ENCODE data around the gene FAM163B.

FAM163B gene

GRCh38 chr9:133542002-133542401 is 67.2 kb downstream of the FAM163B start:
- H3K4me3 ChIP-seq (ENCODE audit: low read length) = no peak overlapping the region
- no peak for TF ChIP-seq ZNF274 (IDR thresholded peaks at IDR 0.05; ENCODE audit: low read depth, low read length)

GRCh38 chr9:133540698-133541025 is 68.5 kb downstream of the FAM163B start:
- no peak for TF ChIP-seq ZNF274 (IDR thresholded peaks at IDR 0.05; ENCODE audit: low read depth, low read length)

DNA sequence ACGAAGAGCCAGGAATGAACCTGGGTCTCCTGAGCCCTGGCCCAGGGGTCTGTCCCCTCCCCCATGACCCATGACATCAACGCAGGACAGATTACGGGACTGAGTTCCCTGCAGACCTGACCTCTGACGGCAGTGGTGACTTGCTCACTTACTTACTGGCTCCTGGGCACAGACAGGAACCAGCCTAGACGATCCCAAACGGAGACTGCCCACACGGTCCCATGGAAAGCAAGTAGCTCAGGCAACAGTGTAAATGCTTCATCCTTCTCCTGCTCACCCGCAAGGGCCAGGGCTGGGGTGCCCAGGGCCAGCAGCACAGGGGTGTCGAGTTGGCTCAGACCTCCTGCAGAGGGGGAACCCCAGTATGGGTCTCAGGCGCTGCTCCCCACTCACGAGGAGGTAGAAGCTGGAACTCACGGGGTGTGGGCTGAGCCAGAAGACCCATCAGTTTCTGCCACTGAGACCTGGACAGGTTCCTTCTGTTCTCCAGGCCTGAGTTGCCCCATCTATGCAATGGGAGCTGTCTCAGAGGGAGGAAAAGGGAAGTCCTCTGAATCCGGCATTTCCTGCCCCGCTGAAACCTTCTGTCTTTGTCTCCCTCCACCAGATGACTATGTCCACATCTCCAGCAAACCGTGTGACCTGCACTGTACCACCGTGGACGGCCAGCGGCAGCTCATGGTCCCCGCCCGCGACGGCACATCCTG is 69.0 kb downstream of the FAM163B start:
- TF ChIP-seq ZNF274 (IDR thresholded peaks at IDR 0.05; ENCODE audit: low read depth, low read length) = no peak
- no peak overlapping the region for H3K4me3 ChIP-seq (ENCODE audit: low read length)

More at GRCh38 chr9:133540698-133541025, 68.5 kb downstream of the FAM163B start:
- H3K4me3 ChIP-seq (ENCODE audit: low read length) = no peak overlapping the region

- no peak for TF ChIP-seq ZNF274 (IDR thresholded peaks at IDR 0.05; ENCODE audit: low read depth, low read length)
Observed at GRCh38 chr9:133538851-133539833, 70.0 kb downstream of the FAM163B start.

GRCh38 chr9:133538176-133538575 is 71.0 kb downstream of the FAM163B start:
- TF ChIP-seq ZNF274 (IDR thresholded peaks at IDR 0.05; ENCODE audit: low read depth, low read length) = no peak
- no peak overlapping the region for H3K4me3 ChIP-seq (ENCODE audit: low read length)

More at GRCh38 chr9:133538851-133539833, 70.0 kb downstream of the FAM163B start:
- H3K4me3 ChIP-seq (ENCODE audit: low read length) = no peak overlapping the region

- H3K4me3 ChIP-seq (ENCODE audit: low read length) = no peak overlapping the region
- TF ChIP-seq ZNF274 (IDR thresholded peaks at IDR 0.05; ENCODE audit: low read depth, low read length) = no peak
Observed at GRCh38 chr9:133537257-133537656, 71.9 kb downstream of the FAM163B start.

DNA sequence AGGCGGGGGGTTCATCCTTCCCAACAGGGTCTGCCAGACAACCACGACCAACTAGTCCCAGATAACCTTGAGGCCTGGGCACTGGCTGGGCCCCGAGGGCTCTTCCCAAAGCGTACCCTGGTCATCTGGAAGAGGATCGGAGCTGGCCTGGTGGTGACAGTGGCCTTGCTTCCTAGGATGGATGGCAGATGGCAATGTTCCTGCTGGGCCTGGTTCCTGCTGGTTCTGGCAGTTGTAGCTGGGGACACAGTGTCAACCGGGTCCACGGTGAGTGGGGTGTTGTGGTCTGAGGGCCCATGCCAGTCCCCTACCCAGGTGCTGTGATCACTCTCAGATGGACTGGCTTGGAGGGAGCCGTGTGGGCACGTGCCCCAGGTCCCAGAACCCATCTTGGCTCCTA is 72.7 kb downstream of the FAM163B start:
- no peak overlapping the region for H3K4me3 ChIP-seq (ENCODE audit: low read length)
- no peak for TF ChIP-seq ZNF274 (IDR thresholded peaks at IDR 0.05; ENCODE audit: low read depth, low read length)

- no peak overlapping the region for H3K4me3 ChIP-seq (ENCODE audit: low read length)
- no peak for TF ChIP-seq ZNF274 (IDR thresholded peaks at IDR 0.05; ENCODE audit: low read depth, low read length)
Observed at GRCh38 chr9:133536080-133536479, 73.1 kb downstream of the FAM163B start.

- no peak for TF ChIP-seq ZNF274 (IDR thresholded peaks at IDR 0.05; ENCODE audit: low read depth, low read length)
- no peak overlapping the region for H3K4me3 ChIP-seq (ENCODE audit: low read length)
Observed at GRCh38 chr9:133535306-133535877, 73.8 kb downstream of the FAM163B start.

GRCh38 chr9:133534346-133535291 is 74.6 kb downstream of the FAM163B start, which contains the start of gene ADAMTSL2:
Gene ADAMTSL2, plus strand, starts transcription at chr9:133534704. Its CDS starts 2,009 bp downstream, at chr9:133536713.
- H3K4me3 ChIP-seq (ENCODE audit: low read length) = no peak within 1 kb of the TSS

DNA sequence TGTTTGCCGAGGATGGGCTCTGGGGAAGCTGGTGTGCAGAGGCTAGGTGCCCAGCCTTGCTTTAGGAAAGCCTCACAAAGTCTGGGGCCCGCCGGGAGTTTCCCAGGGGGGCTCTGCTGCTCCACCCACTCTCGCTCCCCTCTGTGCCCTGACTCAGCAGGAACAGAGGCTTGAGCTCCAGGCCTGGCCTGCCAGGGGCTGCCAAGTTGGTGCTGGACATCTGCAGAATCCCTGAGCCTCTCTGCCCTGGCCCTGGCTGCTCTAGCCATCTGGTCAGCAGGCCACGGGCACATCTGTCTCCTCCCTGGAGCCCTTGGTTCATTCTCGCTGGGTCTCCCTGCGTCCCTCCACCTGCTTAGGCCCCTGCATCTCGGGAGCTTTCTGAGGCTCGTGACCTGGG is 75.3 kb downstream of the FAM163B start:
- TF ChIP-seq ZNF274 (IDR thresholded peaks at IDR 0.05; ENCODE audit: low read depth, low read length) = no peak
- no peak overlapping the region for H3K4me3 ChIP-seq (ENCODE audit: low read length)

More at GRCh38 chr9:133534346-133535291, 74.6 kb downstream of the FAM163B start, which contains the start of gene ADAMTSL2:
- no peak for TF ChIP-seq ZNF274 (IDR thresholded peaks at IDR 0.05; ENCODE audit: low read depth, low read length)

DNA sequence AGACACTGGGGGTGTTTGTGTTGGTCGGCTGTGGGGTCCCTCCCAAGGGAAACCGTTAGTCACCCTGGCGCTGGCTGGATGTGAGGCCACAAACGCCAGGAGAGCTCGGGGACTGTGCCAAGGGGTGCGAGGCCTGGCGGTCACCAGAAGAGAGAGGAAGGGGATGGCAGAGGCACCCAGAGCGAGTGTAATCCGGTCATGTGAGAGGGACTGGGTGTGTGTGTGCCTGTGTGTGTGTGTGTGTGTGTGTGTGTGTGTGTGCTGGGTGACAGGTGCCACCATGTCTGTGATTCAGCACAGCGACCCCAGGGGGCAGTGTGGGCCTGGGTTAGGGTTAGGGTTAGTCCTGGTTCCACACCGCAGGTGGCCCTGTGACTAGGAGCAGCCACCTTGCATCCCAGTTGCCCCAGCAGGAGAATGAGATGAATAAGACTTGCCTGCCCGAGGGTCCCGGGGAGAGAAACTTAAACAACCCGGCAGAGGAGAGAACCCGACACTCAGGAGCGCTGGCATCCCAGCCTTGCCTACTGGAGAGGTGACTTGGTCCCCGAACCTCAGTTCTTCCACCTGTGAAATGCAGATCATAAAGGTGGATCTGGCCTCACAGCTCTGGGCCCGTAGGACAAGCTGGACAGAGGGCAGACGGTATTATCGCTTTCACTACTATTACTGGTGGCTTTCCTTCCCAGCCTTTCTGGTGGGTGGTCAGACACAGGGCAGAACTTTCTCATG is 76.1 kb downstream of the FAM163B start:
- no peak overlapping the region for H3K4me3 ChIP-seq (ENCODE audit: low read length)

GRCh38 chr9:133531293-133531692 is 77.9 kb downstream of the FAM163B start:
- no peak for TF ChIP-seq ZNF274 (IDR thresholded peaks at IDR 0.05; ENCODE audit: low read depth, low read length)
- no peak overlapping the region for H3K4me3 ChIP-seq (ENCODE audit: low read length)

More for the DNA sequence above, 76.1 kb downstream of the FAM163B start:
- TF ChIP-seq ZNF274 (IDR thresholded peaks at IDR 0.05; ENCODE audit: low read depth, low read length) = no peak
